SK-N-SH treated with all-trans-retinoic acid at 6 μM for 48 hours (cell line): ENCODE results near the gene MRPL40.
A peak's percentile ranks its signal among the peaks of the same experiment; 100 is the strongest.

Source experiments
- ATAC-seq: fragments of 200-7000 bp; cut with Tn5 transposase; 3 replicates; pipeline ENCODE4 v1.9.1; 2020; ENCODE audit warnings: mild to moderate bottlenecking, moderate library complexity
- ARNTL ChIP-seq: fragments of 450-650 bp; formaldehyde crosslinking; IDR thresholded peaks from 2 replicates; pipeline ENCODE4 v1.5.0; 2020; ENCODE audit warnings: low read depth, mild to moderate bottlenecking, moderate library complexity, borderline replicate concordance
- BACH2 ChIP-seq: fragments of 250-450 bp; sonication (Bioruptor Pico); IDR thresholded peaks from 2 replicates; pipeline ENCODE4 v1.9.0; 2021; ENCODE audit warnings: mild to moderate bottlenecking, borderline replicate concordance
- CSDC2 ChIP-seq: fragments of 250-450 bp; sonication (Bioruptor Pico); IDR thresholded peaks from 2 replicates; pipeline ENCODE4 v1.5.0; 2020; ENCODE audit warnings: mild to moderate bottlenecking, moderate library complexity
- GLIS3 ChIP-seq: fragments of 250-450 bp; sonication (Bioruptor Pico); IDR thresholded peaks from 2 replicates; pipeline ENCODE4 v1.5.0; 2020; ENCODE audit warnings: mild to moderate bottlenecking, moderate library complexity
- ISL1 ChIP-seq: fragments of 250-450 bp; sonication (Bioruptor Pico); IDR thresholded peaks from 2 replicates; pipeline ENCODE4 v2.1.2; 2022; ENCODE audit warnings: mild to moderate bottlenecking, moderate library complexity
- PPARA ChIP-seq: fragments of 250-450 bp; sonication (Bioruptor Pico); IDR thresholded peaks from 2 replicates; pipeline ENCODE4 v1.5.0; 2020; ENCODE audit warnings: mild to moderate bottlenecking, borderline replicate concordance
- SNAI2 ChIP-seq: fragments of 250-450 bp; sonication (Bioruptor Pico); IDR thresholded peaks from 2 replicates; pipeline ENCODE4 v1.5.0; 2020; ENCODE audit warnings: mild to moderate bottlenecking, moderate library complexity
- TCF4 ChIP-seq: fragments of 250-450 bp; sonication (Bioruptor Pico); IDR thresholded peaks from 2 replicates; pipeline ENCODE4 v1.8.0; 2021; ENCODE audit warnings: mild to moderate bottlenecking, moderate library complexity, borderline replicate concordance
- ZC3H10 ChIP-seq: fragments of 250-450 bp; sonication (Bioruptor Pico); IDR thresholded peaks from 2 replicates; pipeline ENCODE4 v1.5.1; 2021; ENCODE audit warnings: mild to moderate bottlenecking, moderate library complexity
- ZFP3 ChIP-seq: fragments of 250-450 bp; sonication (Bioruptor Pico); IDR thresholded peaks from 2 replicates; pipeline ENCODE4 v1.5.0; 2020; ENCODE audit warnings: mild to moderate bottlenecking, moderate library complexity
- ZNF565 ChIP-seq: fragments of 450-650 bp; formaldehyde crosslinking; conservative IDR thresholded peaks from 2 replicates; pipeline ENCODE4 v1.5.0; 2020; ENCODE audit warnings: low read depth, mild to moderate bottlenecking, moderate library complexity
- ZNF70 ChIP-seq: fragments of 450-650 bp; formaldehyde crosslinking; IDR thresholded peaks from 2 replicates; pipeline ENCODE4 v1.5.0; 2020; ENCODE audit warnings: mild to moderate bottlenecking, moderate library complexity
- ZNF8 ChIP-seq: fragments of 450-650 bp; formaldehyde crosslinking; IDR thresholded peaks from 2 replicates; pipeline ENCODE4 v1.5.0; 2020; ENCODE audit warnings: mild to moderate bottlenecking, moderate library complexity
- TF ChIP-seq, protein P1 (sequence below): fragments of 250-450 bp; sonication (Bioruptor Pico); IDR thresholded peaks from 2 replicates; pipeline ENCODE4 v1.5.1; 2020; ENCODE audit warnings: low read depth, mild to moderate bottlenecking, moderate library complexity
- TF ChIP-seq, protein P2 (sequence below): fragments of 250-450 bp; sonication (Bioruptor Pico); IDR thresholded peaks from 2 replicates; pipeline ENCODE4 v1.8.0; 2021; ENCODE audit warnings: low read depth, mild to moderate bottlenecking, moderate library complexity, borderline replicate concordance
- TF ChIP-seq, protein P3 (sequence below): fragments of 250-450 bp; sonication (Bioruptor Pico); IDR thresholded peaks from 2 replicates; pipeline ENCODE4 v1.5.0; 2020; ENCODE audit warnings: mild to moderate bottlenecking, moderate library complexity
- TF ChIP-seq, protein P4 (sequence below): fragments of 250-450 bp; sonication (Bioruptor Pico); IDR thresholded peaks from 2 replicates; pipeline ENCODE4 v1.5.1; 2021; ENCODE audit warnings: mild to moderate bottlenecking, moderate library complexity

Gene MRPL40

DNA sequence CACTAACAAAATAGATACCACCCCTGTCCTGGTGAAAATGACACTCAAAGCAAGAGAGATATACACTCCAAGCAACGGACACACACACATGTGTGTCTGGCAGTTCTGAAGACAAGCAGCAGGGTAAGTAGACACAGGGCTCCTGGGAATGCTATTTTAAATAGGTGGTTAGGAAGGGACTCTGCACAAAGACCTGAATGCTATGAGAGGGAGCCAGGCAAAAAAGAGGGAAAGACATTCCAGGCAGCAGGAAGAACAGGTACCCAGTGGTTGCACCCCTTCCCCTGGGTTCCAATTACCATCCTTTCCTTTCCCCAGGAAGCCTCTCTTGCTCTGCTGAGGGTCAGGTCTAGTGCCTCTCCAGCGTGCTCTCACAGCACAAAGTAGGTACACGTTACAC lies 43.7 kb downstream of the MRPL40 start:
- TF ChIP-seq, protein P1, sequence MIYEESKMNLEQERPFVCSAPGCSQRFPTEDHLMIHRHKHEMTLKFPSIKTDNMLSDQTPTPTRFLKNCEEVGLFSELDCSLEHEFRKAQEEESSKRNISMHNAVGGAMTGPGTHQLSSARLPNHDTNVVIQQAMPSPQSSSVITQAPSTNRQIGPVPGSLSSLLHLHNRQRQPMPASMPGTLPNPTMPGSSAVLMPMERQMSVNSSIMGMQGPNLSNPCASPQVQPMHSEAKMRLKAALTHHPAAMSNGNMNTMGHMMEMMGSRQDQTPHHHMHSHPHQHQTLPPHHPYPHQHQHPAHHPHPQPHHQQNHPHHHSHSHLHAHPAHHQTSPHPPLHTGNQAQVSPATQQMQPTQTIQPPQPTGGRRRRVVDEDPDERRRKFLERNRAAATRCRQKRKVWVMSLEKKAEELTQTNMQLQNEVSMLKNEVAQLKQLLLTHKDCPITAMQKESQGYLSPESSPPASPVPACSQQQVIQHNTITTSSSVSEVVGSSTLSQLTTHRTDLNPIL (CRISPR knock-in tag): no peak
- TF ChIP-seq ZNF70 (CRISPR knock-in tag): no peak
- ATAC-seq: no peak

DNA sequence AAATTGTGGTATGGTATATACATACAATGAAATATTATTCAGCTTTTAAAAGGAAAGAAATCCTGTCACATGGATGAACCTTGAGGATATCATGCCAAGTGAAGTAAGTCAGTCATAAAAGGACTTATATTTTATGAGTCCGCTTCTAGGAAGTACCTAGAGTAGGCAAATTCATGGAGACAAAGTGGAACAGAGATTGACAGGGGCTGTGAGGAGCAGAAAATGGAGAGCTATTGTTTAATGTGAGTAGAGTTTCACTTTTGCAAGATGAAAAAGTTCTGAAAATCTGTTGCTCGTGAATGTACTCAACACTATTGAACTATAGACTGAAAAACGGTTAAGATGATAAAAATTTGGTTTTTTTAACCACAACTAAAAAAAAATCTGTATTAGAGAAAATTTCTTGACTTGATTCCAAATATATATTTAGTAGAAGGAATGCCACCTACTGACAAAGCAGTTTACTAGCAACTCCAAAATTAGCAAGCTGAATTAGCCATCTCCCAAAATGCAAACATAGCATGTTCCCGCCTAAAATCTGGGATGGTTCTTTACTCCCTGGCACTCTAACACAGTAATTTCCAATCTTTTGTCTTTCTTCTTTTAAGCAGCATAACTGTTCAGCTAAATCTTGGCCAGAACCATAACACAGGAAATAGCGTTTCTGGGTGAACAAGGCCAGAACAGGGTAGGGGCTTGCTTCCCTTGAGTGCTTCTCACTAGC lies 45.1 kb downstream of the MRPL40 start:
- TF ChIP-seq TCF4 (CRISPR knock-in tag): no peak
- no peak for TF ChIP-seq BACH2 (CRISPR knock-in tag)
- TF ChIP-seq ISL1 (CRISPR knock-in tag): no peak
- no peak for TF ChIP-seq SNAI2 (CRISPR knock-in tag)
- no peak for TF ChIP-seq CSDC2 (CRISPR knock-in tag)
- TF ChIP-seq GLIS3 (CRISPR knock-in tag): no peak
- TF ChIP-seq ZFP3: no peak
- ATAC-seq: no peak

DNA sequence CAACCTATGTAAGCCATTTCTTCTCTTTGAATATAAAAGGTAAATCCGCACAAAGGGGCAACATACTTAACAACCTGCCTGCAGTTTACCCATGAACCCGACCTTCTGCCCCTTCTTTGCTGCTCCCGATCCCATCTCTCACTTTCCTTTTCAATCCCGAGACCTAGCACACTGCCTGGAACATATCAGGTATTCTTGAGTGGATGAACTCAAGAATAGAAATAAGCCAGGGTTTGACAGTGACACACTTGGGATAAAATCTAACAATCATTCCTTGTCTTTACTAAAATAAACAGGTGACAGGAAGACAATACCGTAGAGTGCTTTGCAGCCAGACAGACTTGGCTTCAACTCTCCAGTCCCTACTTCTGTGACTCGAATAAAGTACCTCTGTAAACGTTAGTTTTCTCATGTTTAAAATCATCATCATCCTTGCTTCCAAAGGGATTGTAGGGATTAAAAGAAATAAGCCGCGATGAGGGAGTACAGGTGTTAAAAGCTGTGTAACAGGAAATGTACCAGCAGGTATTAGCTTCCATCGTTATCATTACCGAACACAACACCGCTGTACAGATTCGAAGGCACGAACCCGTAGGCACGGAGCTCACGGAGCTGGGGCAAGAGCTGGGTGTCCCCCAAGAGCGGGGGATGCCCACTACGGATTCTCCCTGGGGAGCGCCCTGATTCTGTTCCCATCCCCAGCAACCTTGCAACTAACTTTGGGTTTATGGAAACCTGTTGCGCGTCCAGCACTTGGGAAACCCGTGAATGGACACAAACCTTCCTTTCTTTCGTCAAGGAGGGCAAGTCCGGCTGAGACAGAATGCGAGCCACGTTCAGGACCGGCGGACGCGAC lies 45.9 kb downstream of the MRPL40 start:
- ATAC-seq: no peak; the same call in 2 of the 3 replicates

DNA sequence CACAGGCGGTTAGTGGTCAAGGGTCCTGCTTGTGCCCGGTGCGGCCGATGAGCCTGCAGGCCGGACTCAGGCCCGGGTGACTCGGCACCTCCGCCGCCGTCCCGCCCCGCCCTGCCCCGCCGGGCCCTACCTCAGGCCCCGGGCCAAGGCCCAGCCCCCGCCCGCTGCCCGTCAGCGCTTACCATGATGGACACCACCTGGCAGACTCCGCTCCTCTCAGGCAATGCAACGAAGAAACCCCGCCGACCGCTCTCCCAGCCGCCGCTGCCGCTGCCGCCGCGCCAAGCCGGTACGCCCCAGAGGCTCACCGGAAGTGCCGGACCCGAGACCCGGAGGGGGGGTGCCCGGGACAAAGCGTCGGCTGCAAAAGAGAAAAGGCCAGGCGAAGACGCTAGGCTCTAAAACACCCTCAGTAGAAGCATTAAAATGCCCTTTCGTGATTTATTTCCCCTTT lies 46.6 kb downstream of the MRPL40 start, which contains the start of gene UFD1:
Gene UFD1 (minus strand): TSS at position 293 of the 454 bp plus-strand sequence. CDS start 108 bp downstream, at position 185.
- peak; percentile 82 for ATAC-seq
- peak; percentile 93 for TF ChIP-seq ZNF8 (CRISPR knock-in tag)
- TF ChIP-seq ISL1 (CRISPR knock-in tag): no peak

More for the DNA sequence above, 45.9 kb downstream of the MRPL40 start:
- TF ChIP-seq, protein P2, sequence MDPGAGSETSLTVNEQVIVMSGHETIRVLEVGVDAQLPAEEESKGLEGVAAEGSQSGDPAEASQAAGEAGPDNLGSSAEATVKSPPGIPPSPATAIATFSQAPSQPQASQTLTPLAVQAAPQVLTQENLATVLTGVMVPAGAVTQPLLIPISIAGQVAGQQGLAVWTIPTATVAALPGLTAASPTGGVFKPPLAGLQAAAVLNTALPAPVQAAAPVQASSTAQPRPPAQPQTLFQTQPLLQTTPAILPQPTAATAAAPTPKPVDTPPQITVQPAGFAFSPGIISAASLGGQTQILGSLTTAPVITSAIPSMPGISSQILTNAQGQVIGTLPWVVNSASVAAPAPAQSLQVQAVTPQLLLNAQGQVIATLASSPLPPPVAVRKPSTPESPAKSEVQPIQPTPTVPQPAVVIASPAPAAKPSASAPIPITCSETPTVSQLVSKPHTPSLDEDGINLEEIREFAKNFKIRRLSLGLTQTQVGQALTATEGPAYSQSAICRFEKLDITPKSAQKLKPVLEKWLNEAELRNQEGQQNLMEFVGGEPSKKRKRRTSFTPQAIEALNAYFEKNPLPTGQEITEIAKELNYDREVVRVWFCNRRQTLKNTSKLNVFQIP (CRISPR knock-in tag): no peak
- TF ChIP-seq ZNF8 (CRISPR knock-in tag): no peak
- TF ChIP-seq ISL1 (CRISPR knock-in tag): no peak
- no peak for TF ChIP-seq CSDC2 (CRISPR knock-in tag)
- TF ChIP-seq ZNF70 (CRISPR knock-in tag): no peak
- no peak for TF ChIP-seq ZFP3
- TF ChIP-seq BACH2 (CRISPR knock-in tag): no peak

DNA sequence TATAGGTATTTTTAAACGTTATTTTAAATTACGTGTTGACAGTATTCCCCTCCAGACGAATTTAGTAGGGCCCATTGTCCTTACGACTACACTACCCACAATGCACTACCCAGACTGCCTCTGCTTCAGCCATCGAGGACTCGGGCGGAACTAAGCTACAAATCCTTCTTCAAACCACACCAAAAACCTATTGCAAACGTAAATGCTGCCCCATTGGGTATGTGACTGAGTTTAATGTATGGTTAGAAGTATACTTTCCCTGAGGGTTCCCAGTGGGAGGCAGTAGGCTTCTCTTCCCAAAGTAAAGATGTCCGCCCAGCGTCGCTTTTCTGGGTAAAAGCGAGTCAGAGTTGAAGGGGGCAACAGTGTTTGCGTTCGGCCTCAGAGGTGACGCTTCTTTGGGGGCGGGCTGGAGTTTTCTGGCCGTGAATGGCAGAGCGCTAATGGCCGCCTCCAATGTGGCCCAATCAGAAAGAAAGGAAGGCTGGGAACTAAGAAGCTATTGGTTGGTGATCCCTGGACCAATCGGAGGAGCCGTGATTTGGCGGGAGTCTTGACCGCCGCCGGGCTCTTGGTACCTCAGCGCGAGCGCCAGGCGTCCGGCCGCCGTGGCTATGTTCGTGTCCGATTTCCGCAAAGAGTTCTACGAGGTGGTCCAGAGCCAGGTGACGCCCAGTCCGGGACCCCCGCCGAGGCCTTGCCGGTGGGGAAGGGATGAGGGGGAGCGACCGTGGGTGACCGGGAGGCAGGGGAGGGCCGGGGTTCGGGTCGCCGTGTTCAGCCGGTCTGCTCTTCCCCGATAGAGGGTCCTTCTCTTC lies 47.2 kb downstream of the MRPL40 start, which contains the start of gene CDC45:
Gene CDC45 (plus strand): TSS at position 566 of the 818 bp plus-strand sequence. CDS start 49 bp downstream, at position 615.
- peak; percentile 50; the same call in 1 of the 2 replicates for TF ChIP-seq ZFP3
- no peak for TF ChIP-seq TCF4 (CRISPR knock-in tag)
- TF ChIP-seq PPARA (CRISPR knock-in tag): 0 out of 2 replicates have a peak, but pooled peaks have one; percentile 79
- TF ChIP-seq CSDC2 (CRISPR knock-in tag): peak; percentile 88
- no peak for TF ChIP-seq ARNTL (CRISPR knock-in tag)
- TF ChIP-seq ZNF565 (CRISPR knock-in tag): no peak
- TF ChIP-seq, protein P3, sequence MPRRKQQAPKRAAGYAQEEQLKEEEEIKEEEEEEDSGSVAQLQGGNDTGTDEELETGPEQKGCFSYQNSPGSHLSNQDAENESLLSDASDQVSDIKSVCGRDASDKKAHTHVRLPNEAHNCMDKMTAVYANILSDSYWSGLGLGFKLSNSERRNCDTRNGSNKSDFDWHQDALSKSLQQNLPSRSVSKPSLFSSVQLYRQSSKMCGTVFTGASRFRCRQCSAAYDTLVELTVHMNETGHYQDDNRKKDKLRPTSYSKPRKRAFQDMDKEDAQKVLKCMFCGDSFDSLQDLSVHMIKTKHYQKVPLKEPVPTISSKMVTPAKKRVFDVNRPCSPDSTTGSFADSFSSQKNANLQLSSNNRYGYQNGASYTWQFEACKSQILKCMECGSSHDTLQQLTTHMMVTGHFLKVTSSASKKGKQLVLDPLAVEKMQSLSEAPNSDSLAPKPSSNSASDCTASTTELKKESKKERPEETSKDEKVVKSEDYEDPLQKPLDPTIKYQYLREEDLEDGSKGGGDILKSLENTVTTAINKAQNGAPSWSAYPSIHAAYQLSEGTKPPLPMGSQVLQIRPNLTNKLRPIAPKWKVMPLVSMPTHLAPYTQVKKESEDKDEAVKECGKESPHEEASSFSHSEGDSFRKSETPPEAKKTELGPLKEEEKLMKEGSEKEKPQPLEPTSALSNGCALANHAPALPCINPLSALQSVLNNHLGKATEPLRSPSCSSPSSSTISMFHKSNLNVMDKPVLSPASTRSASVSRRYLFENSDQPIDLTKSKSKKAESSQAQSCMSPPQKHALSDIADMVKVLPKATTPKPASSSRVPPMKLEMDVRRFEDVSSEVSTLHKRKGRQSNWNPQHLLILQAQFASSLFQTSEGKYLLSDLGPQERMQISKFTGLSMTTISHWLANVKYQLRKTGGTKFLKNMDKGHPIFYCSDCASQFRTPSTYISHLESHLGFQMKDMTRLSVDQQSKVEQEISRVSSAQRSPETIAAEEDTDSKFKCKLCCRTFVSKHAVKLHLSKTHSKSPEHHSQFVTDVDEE (CRISPR knock-in tag): peak; percentile 83
- no peak for TF ChIP-seq ZC3H10
- TF ChIP-seq, protein P4, sequence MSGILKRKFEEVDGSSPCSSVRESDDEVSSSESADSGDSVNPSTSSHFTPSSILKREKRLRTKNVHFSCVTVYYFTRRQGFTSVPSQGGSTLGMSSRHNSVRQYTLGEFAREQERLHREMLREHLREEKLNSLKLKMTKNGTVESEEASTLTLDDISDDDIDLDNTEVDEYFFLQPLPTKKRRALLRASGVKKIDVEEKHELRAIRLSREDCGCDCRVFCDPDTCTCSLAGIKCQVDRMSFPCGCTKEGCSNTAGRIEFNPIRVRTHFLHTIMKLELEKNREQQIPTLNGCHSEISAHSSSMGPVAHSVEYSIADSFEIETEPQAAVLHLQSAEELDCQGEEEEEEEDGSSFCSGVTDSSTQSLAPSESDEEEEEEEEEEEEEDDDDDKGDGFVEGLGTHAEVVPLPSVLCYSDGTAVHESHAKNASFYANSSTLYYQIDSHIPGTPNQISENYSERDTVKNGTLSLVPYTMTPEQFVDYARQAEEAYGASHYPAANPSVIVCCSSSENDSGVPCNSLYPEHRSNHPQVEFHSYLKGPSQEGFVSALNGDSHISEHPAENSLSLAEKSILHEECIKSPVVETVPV (CRISPR knock-in tag): no peak
- no peak; the same call in 1 of the 2 replicates for TF ChIP-seq ZNF8 (CRISPR knock-in tag)
- ATAC-seq: peak; percentile 95
